ENCODE measurements around the gene PRR27. TPM values are rescaled to one million over a fixed set of nuclear protein-coding genes. Genes with fewer than 3 reads are reported as not detected.

PRR27 gene
- total and polyA plus RNA-seq, 2 donors (not counting 3 experiments of a cell fraction or from before 2014, with no cell fraction given): not detected

DNA sequence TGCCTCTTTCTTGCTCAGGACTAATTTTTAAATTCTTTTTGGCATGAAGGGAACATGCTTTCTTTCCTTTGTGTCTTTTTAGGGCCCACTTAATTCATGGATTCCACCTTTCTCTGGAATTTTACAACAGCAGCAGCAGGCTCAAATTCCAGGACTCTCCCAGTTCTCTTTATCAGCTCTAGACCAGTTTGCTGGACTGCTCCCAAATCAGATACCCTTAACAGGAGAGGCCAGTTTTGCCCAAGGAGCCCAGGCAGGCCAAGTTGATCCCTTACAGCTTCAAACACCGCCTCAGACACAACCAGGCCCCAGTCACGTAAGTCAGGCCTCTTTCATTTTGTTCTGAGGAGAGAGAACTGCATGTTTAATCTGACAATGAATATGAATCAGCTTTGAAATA, 43.8 kb downstream of the PRR27 start:
- no peaks in the 10 kb centered on the region for H4K20me1 ChIP-seq (replicated peaks; ENCODE audit: control insufficient read depth, extremely low read depth, insufficient read depth, low read length)
- no peak for FAIRE-seq
- intact Hi-C loops (cut with micrococcal nuclease) (no loop called here), dilution Hi-C loops (cut with MboI; ENCODE audit: extremely low pct_ligation_motif_present, low sequenced_read_pairs) (no loop called here)
- H3K27me3 ChIP-seq (ENCODE audit: control insufficient read depth in 2 of 2, insufficient read depth in 2 of 2, low read length in 2 of 2): no peaks in the 10 kb centered on the region
- H3K36me3 ChIP-seq (ENCODE audit: control insufficient read depth in 2 of 2, extremely low read depth in 1 of 2, insufficient read depth in 2 of 2, low read length in 2 of 2): no peaks in the 10 kb centered on the region
- no peak overlapping the region for H3K4me3 ChIP-seq (replicated peaks in 1 of 3; ENCODE audit: insufficient read depth in 1 of 3, low read depth in 1 of 3, low read length in 3 of 3)
- no peaks in the 10 kb centered on the region for H3K4me1 ChIP-seq (ENCODE audit: control insufficient read depth, extremely low read depth, insufficient read depth, low read length)
- no peak for TF ChIP-seq POLR2AphosphoS5 (IDR thresholded peaks at IDR 0.05; ENCODE audit: insufficient read depth, low read depth, low read length)
- TF ChIP-seq GATA2 (IDR thresholded peaks at IDR 0.05; ENCODE audit: insufficient read depth, insufficient read length, low read depth, low read length): no peak
- no peak for TF ChIP-seq JUN (IDR thresholded peaks at IDR 0.05; ENCODE audit: borderline replicate concordance, insufficient read depth, insufficient read length, low read depth)
- no peak for TF ChIP-seq MYC (IDR thresholded peaks at IDR 0.05; ENCODE audit: low read depth, low read length)
- TF ChIP-seq, protein P1, sequence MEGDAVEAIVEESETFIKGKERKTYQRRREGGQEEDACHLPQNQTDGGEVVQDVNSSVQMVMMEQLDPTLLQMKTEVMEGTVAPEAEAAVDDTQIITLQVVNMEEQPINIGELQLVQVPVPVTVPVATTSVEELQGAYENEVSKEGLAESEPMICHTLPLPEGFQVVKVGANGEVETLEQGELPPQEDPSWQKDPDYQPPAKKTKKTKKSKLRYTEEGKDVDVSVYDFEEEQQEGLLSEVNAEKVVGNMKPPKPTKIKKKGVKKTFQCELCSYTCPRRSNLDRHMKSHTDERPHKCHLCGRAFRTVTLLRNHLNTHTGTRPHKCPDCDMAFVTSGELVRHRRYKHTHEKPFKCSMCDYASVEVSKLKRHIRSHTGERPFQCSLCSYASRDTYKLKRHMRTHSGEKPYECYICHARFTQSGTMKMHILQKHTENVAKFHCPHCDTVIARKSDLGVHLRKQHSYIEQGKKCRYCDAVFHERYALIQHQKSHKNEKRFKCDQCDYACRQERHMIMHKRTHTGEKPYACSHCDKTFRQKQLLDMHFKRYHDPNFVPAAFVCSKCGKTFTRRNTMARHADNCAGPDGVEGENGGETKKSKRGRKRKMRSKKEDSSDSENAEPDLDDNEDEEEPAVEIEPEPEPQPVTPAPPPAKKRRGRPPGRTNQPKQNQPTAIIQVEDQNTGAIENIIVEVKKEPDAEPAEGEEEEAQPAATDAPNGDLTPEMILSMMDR (IDR thresholded peaks at IDR 0.05; ENCODE audit: extremely low read depth in 1 of 2, insufficient read depth in 1 of 2, low read depth in 1 of 2, low read length in 2 of 2): no peak
- no peak for TF ChIP-seq EZH2 (IDR thresholded peaks at IDR 0.05; ENCODE audit: borderline replicate concordance, low read depth, low read length, severe bottlenecking)
- TF ChIP-seq, protein P2, sequence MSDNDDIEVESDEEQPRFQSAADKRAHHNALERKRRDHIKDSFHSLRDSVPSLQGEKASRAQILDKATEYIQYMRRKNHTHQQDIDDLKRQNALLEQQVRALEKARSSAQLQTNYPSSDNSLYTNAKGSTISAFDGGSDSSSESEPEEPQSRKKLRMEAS (IDR thresholded peaks at IDR 0.05; ENCODE audit: insufficient read depth, insufficient read length): no peak
- no peak for TF ChIP-seq FOS (IDR thresholded peaks at IDR 0.05; ENCODE audit: borderline replicate concordance, insufficient read depth, low read length)
- no peak for TF ChIP-seq POLR2A (IDR thresholded peaks at IDR 0.05; ENCODE audit: low read depth, low read length)
- H2AFZ ChIP-seq (ENCODE audit: low read depth, low read length): no peak overlapping the region
- H3K9ac ChIP-seq (replicated peaks; ENCODE audit: extremely low read depth, insufficient read depth, low read length): no peak overlapping the region
- DNase-seq (ENCODE audit: low read depth, low spot score): no peak
- ChIA-PET CTCF (interaction anchor here (1.4 to 2.9 kb wide), 2 partner anchors 13 to 301 kb away, joined by 3 to 23 read pairs; no protein-coding TSS in a partner anchor), POLR2A (no interaction called here)
- no peak overlapping the region for H3K4me2 ChIP-seq (ENCODE audit: insufficient read depth, low read length)
- H3K9me1 ChIP-seq (replicated peaks; ENCODE audit: control insufficient read depth, extremely low read depth, insufficient read depth, low read length): no peaks in the 10 kb centered on the region
- no peaks in the 10 kb centered on the region for H3K9me3 ChIP-seq (replicated peaks; ENCODE audit: control insufficient read depth, insufficient read depth, low read length)
- no TSS peak for BruUV-seq (replicated peaks)
- no peaks in the 10 kb centered on the region for H3K79me2 ChIP-seq (ENCODE audit: control insufficient read depth, insufficient read depth, low read length)
- no peak overlapping the region for H3K27ac ChIP-seq (ENCODE audit: insufficient read depth, low read depth, low read length)

Measured in endothelial cell of umbilical vein (primary cell).